ENCODE measurements around the gene VCL.
A peak's percentile ranks its signal among the peaks of the same experiment; 100 is the strongest.
"Not testable (repeated sequence)": the region's sequence is repeated elsewhere in the genome, so short reads cannot be mapped to it uniquely, and the experiment has no call there.

Gene VCL

GRCh38 chr10:74120911-74121310 lies 123.0 kb downstream of the VCL start:
- DNase-seq (ENCODE audit: low spot score) = no peak
- Histone ChIP-seq H3K4me3 (no peak overlapping the region), H3K27ac (peak overlapping the region in 1 of 2 donors; percentile 10)
- TF ChIP-seq CTCF (IDR thresholded peaks at IDR 0.05) = no peak

- no peak for TF ChIP-seq CTCF (IDR thresholded peaks at IDR 0.05)
- no peak for DNase-seq (ENCODE audit: low spot score)
- no peak overlapping the region for H3K4me3 ChIP-seq
- H3K27ac ChIP-seq = peak overlapping the region in 1 of 2 donors; percentile 10
Measured at GRCh38 chr10:74121368-74121767, 123.5 kb downstream of the VCL start.

- no peak overlapping the region for H3K4me3 ChIP-seq
- no peak for DNase-seq (ENCODE audit: low spot score)
- H3K27ac ChIP-seq = no peak overlapping the region
- no peak for TF ChIP-seq CTCF (IDR thresholded peaks at IDR 0.05)
Measured at GRCh38 chr10:74122060-74122459, 124.1 kb downstream of the VCL start.

- no peak for TF ChIP-seq CTCF (IDR thresholded peaks at IDR 0.05)
- no peak overlapping the region for H3K27ac ChIP-seq
- H3K4me3 ChIP-seq = no peak overlapping the region
- no peak for DNase-seq (ENCODE audit: low spot score)
Measured at GRCh38 chr10:74123081-74123480, 125.2 kb downstream of the VCL start.

GRCh38 chr10:74133923-74134820 lies 136.3 kb downstream of the VCL start:
- Histone ChIP-seq H3K27ac (peak overlapping the region in 1 of 2 donors; percentile 6), H3K4me3 (no peak overlapping the region)
- DNase-seq (ENCODE audit: low spot score) = no peak
- no peak for TF ChIP-seq CTCF (IDR thresholded peaks at IDR 0.05)

- no peak for DNase-seq (ENCODE audit: low spot score)
- no peak overlapping the region for H3K27ac ChIP-seq
- no peak overlapping the region for H3K4me3 ChIP-seq
- TF ChIP-seq CTCF (IDR thresholded peaks at IDR 0.05) = no peak
Measured at GRCh38 chr10:74135452-74135851, 137.5 kb downstream of the VCL start.

GRCh38 chr10:74137992-74138391 lies 140.1 kb downstream of the VCL start:
- TF ChIP-seq CTCF (IDR thresholded peaks at IDR 0.05) = no peak
- no peak for DNase-seq (ENCODE audit: low spot score)
- Histone ChIP-seq H3K27ac (no peak overlapping the region), H3K4me3 (no peak overlapping the region)

- DNase-seq (ENCODE audit: low spot score) = not testable (repeated sequence)
Measured at GRCh38 chr10:74138596-74138995, 140.7 kb downstream of the VCL start.

More at GRCh38 chr10:74138596-74138995, 140.7 kb downstream of the VCL start:
- H3K4me3 ChIP-seq, H3K27ac ChIP-seq: not testable (repeated sequence)

Measured in coronary artery (tissue), 2 donors.